CD4-positive, alpha-beta T cell treated with Interleukin-6 for 4 hours (primary cell): Measurements from ENCODE around the gene BSN.
A peak's percentile ranks its signal among the peaks of the same experiment; 100 is the strongest.

Experiments used
- DNase-seq: peaks from one replicate; pipeline ENCODE4 v3.0.0-alpha.2; 2020; ENCODE audit warnings: mixed read lengths

The BSN gene

GRCh38 chr3:49699281-49699979 is 145.2 kb downstream of the BSN start:
- no peak for DNase-seq

GRCh38 chr3:49700014-49700413 is 145.7 kb downstream of the BSN start:
- DNase-seq = no peak

GRCh38 chr3:49700453-49701128 is 146.3 kb downstream of the BSN start:
- DNase-seq = no peak

GRCh38 chr3:49701388-49702077 is 147.3 kb downstream of the BSN start:
- DNase-seq = no peak

GRCh38 chr3:49702672-49703071 is 148.4 kb downstream of the BSN start:
- no peak for DNase-seq

GRCh38 chr3:49703443-49703927 is 149.2 kb downstream of the BSN start:
- peak; percentile 72 for DNase-seq

- DNase-seq = no peak
Observed at GRCh38 chr3:49703956-49704355, 149.7 kb downstream of the BSN start.

- no peak for DNase-seq
Observed at GRCh38 chr3:49704629-49705028, 150.4 kb downstream of the BSN start.

- no peak for DNase-seq
Observed at GRCh38 chr3:49705390-49705960, 151.2 kb downstream of the BSN start.

- DNase-seq = no peak
Observed at GRCh38 chr3:49706456-49707112, 152.3 kb downstream of the BSN start.

- DNase-seq = no peak
Observed at GRCh38 chr3:49707113-49707480, 152.8 kb downstream of the BSN start.

- DNase-seq = no peak
Observed at GRCh38 chr3:49709852-49710251, 155.6 kb downstream of the BSN start.

- no peak for DNase-seq
Observed at GRCh38 chr3:49711489-49711888, 157.2 kb downstream of the BSN start.

- no peak for DNase-seq
Observed at GRCh38 chr3:49712166-49712565, 157.9 kb downstream of the BSN start.

GRCh38 chr3:49712631-49713317 is 158.5 kb downstream of the BSN start:
- DNase-seq = no peak

- DNase-seq = no peak
Observed at GRCh38 chr3:49713336-49714105, 159.2 kb downstream of the BSN start.

- no peak for DNase-seq
Observed at GRCh38 chr3:49714728-49715550, 160.7 kb downstream of the BSN start.

- DNase-seq = no peak
Observed at GRCh38 chr3:49715611-49716121, 161.4 kb downstream of the BSN start.

GRCh38 chr3:49716169-49716568 is 161.9 kb downstream of the BSN start:
- no peak for DNase-seq

GRCh38 chr3:49716691-49717210 is 162.5 kb downstream of the BSN start:
- no peak for DNase-seq
